Vagina (tissue), 2 donors: ENCODE results near the gene CSRNP2.

Source experiments
- CTCF ChIP-seq, 3 experiments: fragments of 450-650 bp in 2 of 3; fragments of 200-600 bp in 1 of 3; sonication (generic) in 1 of 3; IDR thresholded peaks; one replicate each; pipeline ENCODE4 v1.5.1; 2017 to 2019; ENCODE audit warnings: antibody characterized with exemption in 3 of 3, mild to moderate bottlenecking in 2 of 3, moderate library complexity in 2 of 3
- POLR2AphosphoS5 ChIP-seq, 2 donors: sonication (generic); formaldehyde crosslinking; IDR thresholded peaks; one replicate each; pipeline ENCODE4 v1.9.0; 2017; ENCODE audit warnings: antibody characterized with exemption in 2 of 2, mild to moderate bottlenecking in 2 of 2, low read depth in 1 of 2; ENCODE audit not compliant: insufficient read depth in 1 of 2

GRCh38 chr12:51085757-51086156, 2.4 kb upstream of the CSRNP2 start:
- no peak for TF ChIP-seq CTCF (IDR thresholded peaks at IDR 0.05)
- no peak for TF ChIP-seq POLR2AphosphoS5 (IDR thresholded peaks at IDR 0.05; ENCODE audit: insufficient read depth in 1 of 2, low read depth in 1 of 2)
